GM18505 (cell line): ENCODE data around the gene STX8.
"Not testable (repeated sequence)": the region's sequence is repeated elsewhere in the genome, so short reads cannot be mapped to it uniquely, and the experiment has no call there.

ENCODE experiments used
- ATAC-seq: cut with Tn5 transposase; IDR thresholded peaks from one replicate; pipeline ENCODE4 v1.9.1; 2021; ENCODE audit not compliant: unreplicated experiment
- POLR2A ChIP-seq: IDR thresholded peaks from 4 replicates; pipeline ENCODE4 v1.6.1; 2011; ENCODE audit warnings: borderline replicate concordance; ENCODE audit not compliant: insufficient read depth, insufficient read length; ENCODE audit errors: extremely low read depth

The STX8 gene

DNA sequence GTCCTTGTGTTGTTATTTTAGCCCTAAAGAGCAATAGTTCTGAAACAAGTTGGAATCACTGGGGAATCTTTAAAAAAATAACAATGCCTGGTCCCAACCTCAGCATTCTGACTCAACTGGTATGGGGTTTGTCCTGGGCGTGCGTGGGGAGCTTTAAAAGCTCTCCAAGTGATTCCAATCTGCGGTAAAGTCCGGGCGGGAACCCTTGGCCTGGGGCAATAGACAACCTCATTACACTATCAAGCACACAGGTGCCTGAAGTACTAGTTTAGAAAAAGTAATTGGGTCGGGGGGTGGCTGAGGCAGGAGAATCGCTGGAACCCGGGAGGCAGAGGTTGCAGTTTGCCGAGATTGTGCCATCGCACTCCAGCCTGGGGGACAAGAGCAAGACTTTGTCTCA lies 4.4 kb downstream of the STX8 start:
- no peak for TF ChIP-seq POLR2A
- no peak for ATAC-seq

DNA sequence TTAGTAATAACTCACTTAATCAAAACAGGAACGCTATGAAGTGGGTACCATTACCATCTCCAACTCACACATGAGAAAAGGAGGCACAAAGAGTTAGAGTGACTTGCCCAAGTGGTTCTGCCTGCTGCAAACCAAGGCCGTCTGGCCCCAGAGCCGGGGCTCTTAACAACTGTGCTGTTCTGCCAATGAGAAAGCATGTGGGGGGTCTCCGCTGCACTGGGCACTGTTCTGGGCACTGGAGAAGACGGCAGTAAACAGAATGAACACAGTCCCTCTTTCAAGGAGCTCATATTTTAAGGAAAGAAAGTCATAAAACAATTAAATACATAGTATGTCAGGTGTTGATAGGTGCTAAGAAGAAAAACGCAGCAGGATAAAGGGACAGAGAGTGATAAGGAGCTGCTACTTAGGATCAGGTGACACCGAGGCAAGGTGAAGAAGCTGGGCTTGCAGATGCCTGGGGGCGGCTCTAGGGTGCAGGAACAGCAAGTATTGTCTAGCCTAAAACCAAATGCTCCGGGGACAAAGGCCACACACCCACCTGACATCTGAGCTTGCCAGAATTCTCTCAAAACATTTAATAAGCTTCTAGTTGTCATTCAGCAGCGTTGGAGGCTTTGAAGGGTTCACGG lies 6.5 kb downstream of the STX8 start:
- ATAC-seq: no peak
- TF ChIP-seq POLR2A: no peak

DNA sequence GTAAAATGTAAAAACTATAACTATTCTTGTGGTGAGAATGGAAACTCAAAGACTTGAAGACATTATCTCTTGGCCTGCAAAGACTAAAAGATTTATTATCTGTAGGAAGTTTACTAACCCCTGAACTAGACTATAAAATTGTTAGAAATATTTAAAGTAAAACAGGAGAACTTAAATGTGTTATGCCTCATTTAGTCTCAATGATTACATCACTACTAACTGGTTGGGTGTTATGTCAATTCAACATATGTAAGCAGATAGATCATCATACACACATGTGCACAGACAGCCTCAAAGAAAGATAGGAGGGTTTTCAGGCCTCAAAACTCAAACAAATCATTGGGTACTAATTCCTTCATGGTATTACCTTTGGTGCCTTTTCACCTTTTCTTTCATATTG lies 7.6 kb downstream of the STX8 start:
- no peak for TF ChIP-seq POLR2A

DNA sequence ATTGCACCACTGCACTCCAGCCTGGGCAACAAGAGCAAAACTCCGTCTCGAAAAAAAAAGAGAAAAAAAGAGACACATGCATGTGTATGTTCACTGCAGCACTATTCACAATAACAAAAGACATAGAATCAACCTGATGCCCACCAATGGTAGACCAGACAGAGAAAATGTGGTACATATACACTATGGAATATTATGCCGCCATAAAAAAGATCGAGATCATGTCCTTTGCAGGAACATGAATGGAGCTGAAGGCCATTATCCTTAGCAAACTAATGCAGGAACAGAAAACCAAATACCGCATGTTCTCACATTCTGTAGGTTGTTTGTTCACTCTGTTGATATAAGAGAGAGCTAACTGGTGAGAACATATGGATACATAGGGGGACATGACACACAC lies 8.9 kb downstream of the STX8 start:
- not testable (repeated sequence) for ATAC-seq

More for the DNA sequence above, 7.6 kb downstream of the STX8 start:
- no peak for ATAC-seq

DNA sequence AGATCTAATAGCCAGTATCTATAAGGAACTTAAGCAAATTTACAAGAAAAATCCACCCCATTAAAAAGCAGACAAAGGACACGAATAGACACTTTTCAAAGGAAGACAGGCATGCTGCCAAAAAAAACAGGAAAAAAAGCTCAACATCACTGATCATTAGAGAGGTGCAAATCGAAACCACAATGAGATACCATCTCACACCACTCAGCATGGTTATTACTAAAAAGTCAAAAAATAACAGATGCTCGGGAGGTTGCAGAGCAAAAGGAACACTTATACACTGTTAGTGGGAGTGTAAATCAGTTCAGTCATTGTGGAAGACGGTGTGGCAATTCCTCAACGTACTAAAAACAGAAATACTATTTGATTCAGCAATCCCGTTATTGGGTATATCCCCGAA lies 9.6 kb downstream of the STX8 start:
- no peak for TF ChIP-seq POLR2A
- no peak for ATAC-seq

DNA sequence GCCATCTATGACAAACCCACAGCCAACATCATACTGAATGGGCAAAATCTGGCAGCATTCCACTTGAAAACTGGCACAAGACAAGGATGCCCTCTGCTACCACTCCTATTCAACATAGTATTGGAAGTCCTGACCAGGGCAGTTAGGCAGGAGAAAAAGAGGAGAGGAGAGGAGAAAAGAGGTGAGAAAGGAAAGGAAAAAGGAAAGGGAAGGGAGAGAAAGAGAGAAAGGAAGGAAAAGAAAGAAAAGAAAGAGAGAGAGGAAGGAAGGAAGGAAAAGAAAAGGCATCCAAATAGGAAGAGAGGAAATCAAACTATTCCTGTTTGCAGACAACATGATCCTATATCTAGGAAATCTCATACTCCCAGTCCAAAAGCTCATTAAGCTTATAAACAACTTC lies 11.5 kb downstream of the STX8 start:
- ATAC-seq: no peak
- no peak for TF ChIP-seq POLR2A

DNA sequence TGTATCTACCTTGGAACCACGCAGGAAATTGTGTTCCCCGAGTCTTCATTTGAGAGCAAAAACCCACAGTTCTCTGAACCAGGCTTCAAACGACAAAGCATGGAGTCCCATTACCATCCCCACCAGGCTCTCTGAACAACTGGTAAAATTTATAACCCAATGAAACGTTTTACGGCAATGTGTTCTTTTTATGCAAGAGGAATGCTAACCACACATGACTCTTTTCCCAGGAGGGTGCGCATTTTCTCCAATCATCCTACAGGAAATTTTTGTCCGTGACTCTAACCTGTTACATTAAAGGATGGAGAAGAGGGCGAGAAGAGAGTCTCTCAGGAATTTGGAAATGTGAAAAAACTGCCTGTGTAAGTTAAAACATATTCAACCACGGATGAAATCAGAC lies 17.8 kb downstream of the STX8 start:
- ATAC-seq: no peak

DNA sequence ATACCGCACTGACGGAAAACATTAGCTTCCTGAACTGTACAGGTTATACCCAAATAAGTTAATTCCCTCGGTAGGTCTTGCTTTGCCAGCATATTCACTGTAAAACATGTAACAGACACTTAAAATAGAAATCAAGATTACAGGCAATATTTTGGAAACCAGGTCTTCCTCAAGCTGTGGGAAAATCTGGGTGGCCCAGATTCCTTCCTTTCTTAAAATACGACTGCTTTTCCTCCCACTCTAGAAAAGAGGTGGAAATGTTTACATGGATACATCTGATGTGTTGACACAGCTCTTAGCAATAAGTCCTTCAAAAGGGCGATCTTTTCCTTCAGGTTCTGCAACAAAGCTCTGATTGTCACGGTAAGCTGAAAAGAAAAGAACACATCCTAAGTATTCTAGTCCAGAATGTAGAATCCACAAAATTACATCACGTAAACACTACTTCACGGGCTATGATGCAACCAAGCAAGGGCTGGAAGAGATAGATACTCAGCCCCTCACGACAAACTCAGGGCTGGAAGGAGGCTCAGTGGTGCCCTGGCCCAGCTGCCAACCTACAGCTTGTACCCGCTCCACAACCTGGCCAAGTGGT lies 18.4 kb downstream of the STX8 start:
- TF ChIP-seq POLR2A: no peak
- no peak for ATAC-seq

More for the DNA sequence above, 17.8 kb downstream of the STX8 start:
- TF ChIP-seq POLR2A: no peak

DNA sequence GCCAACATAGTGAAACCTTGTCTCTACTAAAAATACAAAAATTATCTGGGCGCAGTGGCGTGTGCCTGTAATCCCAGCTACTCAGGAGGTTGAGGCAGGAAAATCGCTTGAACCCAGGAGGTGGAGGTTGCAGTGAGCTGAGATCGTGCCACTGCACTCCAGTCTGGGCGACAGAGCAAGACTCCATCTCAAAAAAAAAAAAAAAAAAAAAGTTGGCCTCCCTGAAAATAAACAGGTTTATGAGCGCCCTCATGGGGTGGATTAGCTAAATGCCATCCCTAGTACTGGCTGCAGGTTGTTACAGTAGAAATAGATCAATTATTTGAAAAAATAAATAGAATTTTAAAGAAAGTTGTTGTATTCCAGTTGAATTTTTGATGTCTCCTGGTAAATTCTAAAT lies 20.9 kb downstream of the STX8 start:
- not testable (repeated sequence) for ATAC-seq

DNA sequence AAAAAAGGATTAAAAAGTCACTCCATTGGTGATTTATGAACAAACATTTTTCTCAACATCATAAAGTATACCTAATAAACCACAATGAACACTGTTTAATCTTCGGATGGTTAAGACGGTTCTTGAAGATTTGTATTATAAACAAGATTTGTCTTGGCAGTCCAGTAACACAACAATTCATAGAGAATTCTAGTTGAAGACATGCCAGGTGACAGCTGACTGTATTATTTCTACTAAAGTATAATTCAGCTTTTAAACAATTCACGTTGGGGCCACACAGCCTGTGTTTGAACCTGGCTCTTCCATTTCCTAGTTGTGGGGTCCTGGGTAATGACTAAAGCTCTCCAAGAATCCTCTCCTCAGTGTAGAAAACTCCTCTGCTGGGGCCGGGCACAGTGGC lies 22.0 kb downstream of the STX8 start:
- ATAC-seq: no peak
- no peak for TF ChIP-seq POLR2A

DNA sequence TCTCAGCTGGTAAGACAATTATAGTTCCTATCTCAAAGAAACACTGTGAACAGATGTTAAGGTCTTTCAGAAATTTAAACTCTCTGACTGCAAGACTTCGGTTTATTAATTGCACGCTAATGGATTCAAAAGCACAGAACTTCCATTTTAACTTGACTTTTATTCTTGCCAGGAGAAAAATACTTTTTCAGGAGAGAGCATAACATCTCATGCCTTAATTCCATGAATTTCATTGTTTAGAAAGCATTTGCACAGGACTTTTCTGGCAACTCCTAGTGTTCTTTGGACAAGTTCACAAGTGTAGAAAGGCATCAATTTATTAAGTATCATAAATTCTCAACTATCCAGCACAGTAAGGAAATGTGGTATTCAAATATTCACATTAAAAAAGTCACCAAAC lies 22.4 kb downstream of the STX8 start:
- ATAC-seq: no peak
- TF ChIP-seq POLR2A: no peak

DNA sequence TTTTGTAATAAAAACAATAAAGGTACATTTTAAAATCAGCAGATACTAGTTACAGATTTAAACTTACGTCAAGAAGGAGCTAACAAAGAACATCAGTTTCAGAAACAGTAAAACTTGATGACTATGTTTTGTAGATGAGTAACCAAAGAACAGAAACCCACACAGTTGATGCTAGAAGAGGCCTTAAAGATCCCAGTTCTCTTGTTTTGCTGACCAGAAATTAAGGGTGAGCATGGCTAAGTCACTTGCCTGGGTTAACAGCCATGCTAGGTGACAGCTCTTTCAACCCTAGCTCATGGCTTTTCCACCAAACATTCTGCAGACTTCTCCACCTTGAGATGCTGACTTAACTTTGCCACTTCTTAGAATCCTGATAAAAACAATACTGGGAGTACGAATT lies 26.4 kb downstream of the STX8 start:
- no peak for TF ChIP-seq POLR2A
- no peak for ATAC-seq

DNA sequence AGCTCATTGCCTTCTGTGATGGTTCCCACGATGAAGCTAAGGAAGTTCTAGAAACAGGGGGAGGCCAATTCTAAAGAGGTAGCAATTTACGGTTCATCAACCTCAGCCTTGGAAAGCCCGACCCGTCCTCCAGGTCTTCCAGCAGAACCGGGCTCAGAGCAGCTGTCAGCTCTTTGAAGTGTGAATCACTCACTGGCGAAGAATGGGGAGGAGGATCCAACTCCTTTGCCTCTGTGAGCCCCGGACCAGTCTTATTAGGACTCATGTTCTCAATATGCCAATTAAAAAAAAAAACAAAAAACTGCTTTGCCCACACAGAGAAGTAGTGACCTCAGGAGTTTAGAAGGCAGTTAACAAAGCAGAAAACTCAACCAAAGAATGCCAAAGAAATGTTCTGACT lies 31.4 kb downstream of the STX8 start:
- no peak for ATAC-seq
- no peak for TF ChIP-seq POLR2A

DNA sequence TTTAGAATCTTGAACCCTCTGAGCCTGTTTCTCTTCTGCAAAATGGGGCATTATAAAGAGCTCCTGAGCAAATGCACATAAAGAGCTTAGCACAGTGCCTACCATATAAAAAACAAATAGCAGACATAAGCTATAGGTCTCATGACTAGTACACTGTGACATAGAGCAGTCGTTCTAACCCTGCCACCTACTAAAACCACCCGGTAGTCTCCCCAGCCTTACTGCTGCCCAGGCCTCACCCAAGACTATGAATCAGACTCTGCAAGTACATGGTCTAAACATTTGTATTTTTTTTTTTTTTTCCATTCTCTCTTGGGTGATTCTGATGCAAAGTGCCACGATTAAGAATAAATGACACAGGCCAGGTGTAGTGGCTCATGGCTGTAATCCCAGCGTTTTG lies 33.9 kb downstream of the STX8 start:
- no peak for TF ChIP-seq POLR2A
- no peak for ATAC-seq

DNA sequence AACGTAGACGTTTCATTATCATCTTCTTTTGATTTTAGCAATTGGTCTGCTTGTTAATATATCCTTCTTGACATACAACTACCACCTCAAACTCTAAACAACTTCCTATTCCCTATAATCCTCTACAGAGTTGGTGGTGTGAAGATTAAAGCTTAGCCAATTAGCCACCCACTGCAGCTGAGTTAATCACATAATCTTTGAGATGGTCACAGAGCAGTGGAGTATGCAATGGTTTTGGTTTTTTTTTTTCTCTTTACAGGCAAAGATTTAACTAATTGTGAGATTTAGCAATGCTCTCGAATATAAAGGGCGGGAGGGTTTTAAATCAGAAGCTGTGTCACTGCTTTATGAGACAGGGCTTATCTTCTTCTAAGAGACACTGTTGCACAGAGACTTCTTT lies 37.0 kb downstream of the STX8 start:
- ATAC-seq: no peak
- TF ChIP-seq POLR2A: no peak
